ENCODE data around the gene DNAJC18. TPM values are rescaled to one million over a fixed set of nuclear protein-coding genes. Genes with fewer than 3 reads are reported as not detected.

DNAJC18 gene
- total RNA-seq, 4 donors from 2014 or later, result 7.9 to 21.0 (median 12.7) TPM

DNA sequence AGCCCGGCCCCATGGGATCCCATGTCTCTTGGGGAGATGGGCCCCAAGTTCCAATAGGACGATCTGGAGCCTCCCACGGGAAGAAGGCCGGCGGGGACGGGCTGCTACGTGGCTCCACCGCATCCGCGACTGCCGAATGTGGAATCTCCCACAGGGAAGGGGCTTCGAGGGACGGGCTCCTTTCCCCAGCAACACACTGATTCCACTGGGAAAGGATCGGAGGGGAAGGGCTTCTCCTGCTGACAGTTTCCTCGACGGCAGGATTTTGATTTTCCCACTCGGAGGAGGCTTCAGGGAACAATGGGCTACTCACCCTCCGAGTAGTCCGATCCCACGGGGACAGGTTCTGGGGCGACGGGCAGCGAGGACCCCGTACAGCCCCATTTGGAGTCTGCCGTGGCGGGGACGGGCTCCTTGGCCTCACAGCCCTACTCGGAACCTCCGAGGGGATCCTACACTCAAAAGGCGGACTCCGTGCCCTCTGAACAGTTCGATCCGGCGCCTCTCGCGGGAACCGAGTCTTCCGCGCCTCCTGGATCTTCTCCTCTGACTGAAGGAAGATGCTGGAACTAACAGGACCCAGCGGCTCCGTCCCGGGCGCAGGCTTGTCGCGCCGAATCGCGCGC, 45.7 kb downstream of the DNAJC18 start:
- no peaks in the 10 kb centered on the region for H3K36me3 ChIP-seq
- H3K4me3 ChIP-seq (replicated peaks in 1 of 3), result peak overlapping the region in 2 of 3 donors; percentile 21 to 36
- intact Hi-C loops (cut with DNase I), result no loop called here
- H3K4me1 ChIP-seq, result peaks cover 15 to 39% of the 10 kb centered on the region in 2 donors
- H3K27me3 ChIP-seq, result no peaks in the 10 kb centered on the region
- no peak for DNase-seq
- TF ChIP-seq POLR2A (IDR thresholded peaks at IDR 0.05), result no peak
- TF ChIP-seq, protein P1, sequence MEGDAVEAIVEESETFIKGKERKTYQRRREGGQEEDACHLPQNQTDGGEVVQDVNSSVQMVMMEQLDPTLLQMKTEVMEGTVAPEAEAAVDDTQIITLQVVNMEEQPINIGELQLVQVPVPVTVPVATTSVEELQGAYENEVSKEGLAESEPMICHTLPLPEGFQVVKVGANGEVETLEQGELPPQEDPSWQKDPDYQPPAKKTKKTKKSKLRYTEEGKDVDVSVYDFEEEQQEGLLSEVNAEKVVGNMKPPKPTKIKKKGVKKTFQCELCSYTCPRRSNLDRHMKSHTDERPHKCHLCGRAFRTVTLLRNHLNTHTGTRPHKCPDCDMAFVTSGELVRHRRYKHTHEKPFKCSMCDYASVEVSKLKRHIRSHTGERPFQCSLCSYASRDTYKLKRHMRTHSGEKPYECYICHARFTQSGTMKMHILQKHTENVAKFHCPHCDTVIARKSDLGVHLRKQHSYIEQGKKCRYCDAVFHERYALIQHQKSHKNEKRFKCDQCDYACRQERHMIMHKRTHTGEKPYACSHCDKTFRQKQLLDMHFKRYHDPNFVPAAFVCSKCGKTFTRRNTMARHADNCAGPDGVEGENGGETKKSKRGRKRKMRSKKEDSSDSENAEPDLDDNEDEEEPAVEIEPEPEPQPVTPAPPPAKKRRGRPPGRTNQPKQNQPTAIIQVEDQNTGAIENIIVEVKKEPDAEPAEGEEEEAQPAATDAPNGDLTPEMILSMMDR (IDR thresholded peaks at IDR 0.05), result no peak
- no peak overlapping the region for H3K27ac ChIP-seq
- no peaks in the 10 kb centered on the region for H3K9me3 ChIP-seq
- 6 to 15% methylated on average over 39 to 43 of the region's 49 CpGs for WGBS, 2 donors

DNA sequence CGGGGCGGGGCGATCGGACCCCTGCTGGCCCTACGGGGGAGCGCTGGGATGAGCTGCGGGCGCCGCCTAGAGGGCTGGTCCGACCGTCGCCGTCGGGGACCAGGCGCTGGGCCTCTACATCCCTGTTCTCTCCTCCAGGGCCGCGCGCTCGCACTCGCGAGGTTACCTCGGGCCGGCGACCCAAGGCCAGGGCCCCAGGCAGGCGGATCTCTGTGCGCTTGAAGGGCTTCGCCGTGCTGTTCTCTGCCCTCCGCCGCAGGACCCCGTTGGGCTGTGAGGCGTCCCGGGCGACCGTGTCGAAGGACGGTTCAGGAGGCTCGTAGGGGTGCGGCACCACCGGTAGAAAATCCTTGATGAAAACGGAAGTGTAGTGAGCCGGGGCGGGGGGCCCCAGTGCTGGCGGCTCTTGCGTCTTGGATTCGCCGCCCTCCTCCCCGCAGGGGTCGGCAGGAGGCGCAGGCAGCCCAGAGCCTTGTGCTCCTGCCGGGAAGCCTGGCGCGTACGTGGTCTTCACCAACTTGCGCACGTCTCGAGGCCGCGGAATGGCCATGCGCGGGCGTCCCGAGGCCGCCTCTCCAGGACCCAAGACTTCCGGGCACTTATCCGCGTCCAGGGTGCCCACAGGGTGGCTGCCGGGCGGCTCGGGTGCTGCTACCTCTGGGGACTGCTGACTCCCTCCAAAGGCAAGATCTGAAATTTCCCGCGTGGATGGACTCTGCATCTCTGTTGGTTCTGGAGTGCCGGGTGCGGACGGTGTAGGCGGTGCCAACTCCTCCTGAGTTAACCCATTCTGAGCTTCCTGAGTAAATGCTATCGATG, 46.4 kb downstream of the DNAJC18 start:
- DNase-seq, result peak; percentile 49
- Histone ChIP-seq H3K4me3 (replicated peaks in 1 of 3) (peak overlapping the region in 2 of 3 donors; percentile 9 to 36), H3K27ac (no peak overlapping the region), H3K27me3 (no peaks in the 10 kb centered on the region), H3K4me1 (peaks cover 23 to 46% of the 10 kb centered on the region in 2 donors), H3K36me3 (no peaks in the 10 kb centered on the region), H3K9me3 (no peaks in the 10 kb centered on the region)
- intact Hi-C loops (cut with DNase I), result no loop called here
- 8 to 13% methylated on average over 15 to 32 of the region's 77 CpGs for WGBS, 2 donors
- TF ChIP-seq, protein P1 (IDR thresholded peaks at IDR 0.05), result peak in 5 of 6 experiments; percentile 21 to 62 (median 44)
- TF ChIP-seq POLR2A (IDR thresholded peaks at IDR 0.05), result no peak

DNA sequence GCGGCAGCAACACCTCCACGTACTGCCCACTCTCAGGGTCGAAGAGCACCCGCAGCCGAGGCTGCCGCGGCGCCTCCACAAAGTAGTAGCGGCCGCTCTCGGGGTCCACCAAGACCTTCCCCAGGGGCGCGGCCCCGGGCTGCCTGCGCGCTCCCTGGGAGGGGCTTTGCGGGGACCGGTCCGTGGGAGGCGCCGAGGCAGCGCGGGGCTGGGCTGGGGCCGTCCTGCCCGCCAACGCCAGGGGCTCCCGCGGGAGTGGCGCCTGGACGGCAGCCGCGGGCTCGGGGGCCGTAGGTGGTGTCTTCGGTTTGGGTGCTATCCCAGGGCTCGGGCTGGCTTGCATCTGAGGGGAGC, 47.0 kb downstream of the DNAJC18 start:
- H3K36me3 ChIP-seq, result no peaks in the 10 kb centered on the region
- H3K27ac ChIP-seq, result no peak overlapping the region
- H3K4me1 ChIP-seq, result peaks cover 27 to 51% of the 10 kb centered on the region in 2 donors
- DNase-seq, result no peak
- 27% methylated on average over 22 of the region's 36 CpGs; no CpG with 5 or more reads in 1 of the 2 donors for WGBS, 2 donors
- no peaks in the 10 kb centered on the region for H3K27me3 ChIP-seq
- intact Hi-C loops (cut with DNase I), result no loop called here
- TF ChIP-seq, protein P1 (IDR thresholded peaks at IDR 0.05), result no peak
- no peak for TF ChIP-seq POLR2A (IDR thresholded peaks at IDR 0.05)
- no peaks in the 10 kb centered on the region for H3K9me3 ChIP-seq
- H3K4me3 ChIP-seq (replicated peaks in 1 of 3), result peak overlapping the region in 1 of 3 donors; percentile 36

DNA sequence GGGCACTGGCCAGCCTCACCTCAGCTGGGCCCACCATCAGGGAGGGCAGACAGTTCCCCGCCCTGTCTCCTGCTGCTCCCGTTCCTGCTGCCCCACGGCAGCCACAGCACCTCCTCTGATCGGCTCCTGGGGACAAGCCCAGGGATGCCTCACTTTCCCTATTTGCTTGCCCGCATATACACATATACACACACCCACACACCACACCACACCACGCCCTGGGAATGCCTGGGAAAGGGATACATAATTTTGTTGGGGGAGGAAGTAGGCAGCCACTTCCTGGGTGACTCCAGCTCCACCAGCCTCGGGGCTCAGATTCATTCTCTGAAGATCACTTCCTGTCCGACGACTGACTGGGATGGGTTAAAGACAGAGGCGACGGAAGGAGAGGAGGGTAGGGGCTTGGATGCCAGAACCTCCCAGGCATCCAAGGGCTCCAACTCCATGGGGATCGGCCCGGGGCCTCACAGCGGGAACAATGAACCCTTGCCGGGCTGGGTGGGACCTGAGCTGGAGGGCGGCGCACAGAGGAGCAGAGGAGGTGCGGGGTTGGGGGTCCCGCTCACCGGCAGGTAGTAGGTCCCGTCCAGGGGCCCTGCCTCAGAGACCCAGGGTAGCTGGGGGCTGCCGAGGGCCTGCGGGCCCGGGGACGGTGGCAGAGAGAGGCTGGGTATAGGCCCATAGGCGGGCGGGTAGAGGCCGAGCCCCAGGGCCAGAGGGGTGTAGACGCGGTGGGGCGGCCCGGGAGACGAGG, 47.6 kb downstream of the DNAJC18 start:
- WGBS, 2 donors, result 68 to 77% methylated on average over 23 to 33 of the region's 33 CpGs
- H3K9me3 ChIP-seq, result no peaks in the 10 kb centered on the region
- intact Hi-C loops (cut with DNase I), result no loop called here
- no peak overlapping the region for H3K27ac ChIP-seq
- H3K27me3 ChIP-seq, result no peaks in the 10 kb centered on the region
- H3K36me3 ChIP-seq, result no peaks in the 10 kb centered on the region
- DNase-seq, result no peak
- peaks cover 27 to 51% of the 10 kb centered on the region in 2 donors for H3K4me1 ChIP-seq
- no peak overlapping the region for H3K4me3 ChIP-seq (replicated peaks in 1 of 3)
- TF ChIP-seq POLR2A (IDR thresholded peaks at IDR 0.05), result no peak
- TF ChIP-seq, protein P1 (IDR thresholded peaks at IDR 0.05), result no peak
